ENCODE measurements around the gene CASK.

DNA sequence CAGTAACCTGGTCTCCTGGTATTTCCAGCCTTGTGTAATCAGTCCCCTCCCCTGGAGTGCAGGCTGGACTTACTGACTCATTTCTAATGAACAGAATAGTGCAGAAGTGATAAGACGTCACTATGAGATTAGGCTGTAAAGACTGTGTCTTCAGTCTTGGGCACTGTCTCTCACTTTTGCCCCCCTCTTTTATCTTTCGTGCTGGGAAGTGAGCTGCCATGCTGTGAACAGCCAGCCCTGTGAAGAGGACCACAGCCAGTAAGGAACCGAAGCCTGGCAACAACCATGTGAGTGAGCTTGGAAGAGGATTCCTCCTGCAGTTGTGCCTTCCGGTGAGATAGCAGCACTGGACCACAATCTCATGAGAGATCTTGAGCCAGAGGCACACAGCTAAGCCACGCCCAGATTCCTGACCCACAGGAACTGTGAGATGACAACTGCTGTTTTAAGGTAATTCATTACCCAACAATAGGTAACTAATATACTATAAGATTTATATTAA, 302.1 kb downstream of the CASK start:
- TF ChIP-seq, protein P1, sequence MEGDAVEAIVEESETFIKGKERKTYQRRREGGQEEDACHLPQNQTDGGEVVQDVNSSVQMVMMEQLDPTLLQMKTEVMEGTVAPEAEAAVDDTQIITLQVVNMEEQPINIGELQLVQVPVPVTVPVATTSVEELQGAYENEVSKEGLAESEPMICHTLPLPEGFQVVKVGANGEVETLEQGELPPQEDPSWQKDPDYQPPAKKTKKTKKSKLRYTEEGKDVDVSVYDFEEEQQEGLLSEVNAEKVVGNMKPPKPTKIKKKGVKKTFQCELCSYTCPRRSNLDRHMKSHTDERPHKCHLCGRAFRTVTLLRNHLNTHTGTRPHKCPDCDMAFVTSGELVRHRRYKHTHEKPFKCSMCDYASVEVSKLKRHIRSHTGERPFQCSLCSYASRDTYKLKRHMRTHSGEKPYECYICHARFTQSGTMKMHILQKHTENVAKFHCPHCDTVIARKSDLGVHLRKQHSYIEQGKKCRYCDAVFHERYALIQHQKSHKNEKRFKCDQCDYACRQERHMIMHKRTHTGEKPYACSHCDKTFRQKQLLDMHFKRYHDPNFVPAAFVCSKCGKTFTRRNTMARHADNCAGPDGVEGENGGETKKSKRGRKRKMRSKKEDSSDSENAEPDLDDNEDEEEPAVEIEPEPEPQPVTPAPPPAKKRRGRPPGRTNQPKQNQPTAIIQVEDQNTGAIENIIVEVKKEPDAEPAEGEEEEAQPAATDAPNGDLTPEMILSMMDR (IDR thresholded peaks at IDR 0.05) = no peak
- no peak for TF ChIP-seq POLR2AphosphoS5 (IDR thresholded peaks at IDR 0.05)

Measured in sigmoid colon (tissue), 4 donors.